Stimulated activated CD4-positive, alpha-beta T cell treated with anti-CD3 and anti-CD28 coated beads, Interleukin-12 subunit alpha, Interleukin-12 subunit beta, amount 100 ng/mL, for 24 hours (primary cell): ENCODE data around the gene CLSTN1.

Experiments
- DNase-seq, 2 experiments: peaks; one replicate each; pipeline ENCODE4 v3.0.0-alpha.2; 2020; ENCODE audit warnings: low read depth in 2 of 2

The CLSTN1 gene

DNA sequence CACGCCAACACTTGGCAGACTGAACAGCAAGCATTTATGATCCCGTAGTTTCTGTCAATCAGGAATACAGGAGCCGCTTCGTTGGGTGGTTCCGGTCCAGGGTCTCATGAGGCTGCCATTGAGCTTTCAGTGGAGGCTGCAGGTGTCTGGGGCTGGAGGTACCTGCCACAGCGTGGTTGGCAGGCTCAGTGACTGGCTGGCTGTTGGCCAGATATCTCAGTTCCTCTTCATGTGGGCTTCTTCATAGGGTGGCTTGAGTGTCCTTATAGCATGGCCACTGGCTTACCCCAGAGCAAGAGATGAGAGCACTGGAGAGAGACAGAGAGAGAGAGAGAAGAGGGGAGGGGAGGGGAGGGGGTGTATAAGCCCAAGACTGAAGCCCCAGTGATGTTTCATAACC, 142.9 kb downstream of the CLSTN1 start:
- DNase-seq = no peak

- DNase-seq = no peak
Observed at GRCh38 chr1:9680091-9680490, 143.7 kb downstream of the CLSTN1 start.
